Thoracic aorta (tissue), 2 donors: ENCODE results near the gene MAPK6. TPM values are rescaled to one million over a fixed set of nuclear protein-coding genes. Genes with fewer than 3 reads are reported as not detected.
"Not testable (repeated sequence)": the region's sequence is repeated elsewhere in the genome, so short reads cannot be mapped to it uniquely, and the experiment has no call there.

Experiments used
- ATAC-seq: fragments of 150-250 bp; one replicate; pipeline ENCODE4 v1.8.0; 2017; ENCODE audit warnings: low read depth; ENCODE audit not compliant: insufficient number of reproducible peaks, low FRiP score
- DNase-seq: peaks from one replicate; pipeline ENCODE4 v3.0.0-alpha.2; 2020; ENCODE audit warnings: low spot score
- H3K27ac ChIP-seq, 2 donors: fragments of 200-600 bp; sonication (generic); 1 replicate in 1 of 2; 2 replicates in 1 of 2; pipeline ENCODE4 v1.5.1; 2016; ENCODE audit warnings: mild to moderate bottlenecking in 2 of 2, moderate library complexity in 2 of 2
- H3K27me3 ChIP-seq: fragments of 200-600 bp; sonication (generic); replicated peaks from 2 replicates; pipeline ENCODE4 v1.6.0; 2016; ENCODE audit warnings: mild to moderate bottlenecking; ENCODE audit not compliant: insufficient read depth
- H3K36me3 ChIP-seq: fragments of 200-600 bp; sonication (generic); one replicate; pipeline ENCODE4 v1.5.1; 2016
- H3K4me1 ChIP-seq, 2 donors: fragments of 200-600 bp; sonication (generic); 1 replicate in 1 of 2; 2 replicates in 1 of 2; pipeline versions ENCODE4 v1.5.1 to v1.6.0; 2016; ENCODE audit warnings: low read depth in 2 of 2, mild to moderate bottlenecking in 1 of 2; ENCODE audit not compliant: control insufficient read depth in 1 of 2
- H3K4me3 ChIP-seq: fragments of 200-600 bp; sonication (generic); 2 replicates; pipeline ENCODE4 v1.5.1; 2016; ENCODE audit warnings: mild to moderate bottlenecking
- H3K9me3 ChIP-seq: fragments of 200-600 bp; sonication (generic); 2 replicates; pipeline ENCODE4 v1.5.1; 2016
- CTCF ChIP-seq: fragments of 200-600 bp; sonication (generic); IDR thresholded peaks from one replicate; pipeline ENCODE4 v1.5.1; 2019; ENCODE audit warnings: antibody characterized with exemption
- total RNA-seq, 2 donors: library from RNA; depleted of rRNA; stranded (reverse); fragments of >200 nt; gene quantifications; one replicate each; pipeline versions ENCODE4 v1.1.0 to v1.2.3, GENCODE V29; 2016

MAPK6 gene
- total RNA-seq, 2 donors from 2014 or later, result 11.2 to 24.8 TPM

- no peaks in the 10 kb centered on the region for H3K36me3 ChIP-seq
- no peaks in the 10 kb centered on the region for H3K27me3 ChIP-seq
- no peak for ATAC-seq
- H3K4me1 ChIP-seq, result peaks cover 13 to 29% of the 10 kb centered on the region in 2 donors
- H3K9me3 ChIP-seq, result no peaks in the 10 kb centered on the region
- no peak for DNase-seq
- H3K4me3 ChIP-seq, result no peak overlapping the region
- no peak for TF ChIP-seq CTCF
- no peak overlapping the region for H3K27ac ChIP-seq
These were observed 19.0 kb downstream of the MAPK6 start for GRCh38 chr15:52037889-52038505.

GRCh38 chr15:52039925-52040781, 21.1 kb downstream of the MAPK6 start:
- no peaks in the 10 kb centered on the region for H3K36me3 ChIP-seq
- H3K27ac ChIP-seq, result no peak overlapping the region
- DNase-seq (no peak), ATAC-seq (no peak)
- no peak overlapping the region for H3K4me3 ChIP-seq
- no peaks in the 10 kb centered on the region for H3K27me3 ChIP-seq
- peaks cover 13 to 29% of the 10 kb centered on the region in 2 donors for H3K4me1 ChIP-seq
- no peaks in the 10 kb centered on the region for H3K9me3 ChIP-seq
- no peak for TF ChIP-seq CTCF

GRCh38 chr15:52042051-52042851, 23.2 kb downstream of the MAPK6 start:
- no peaks in the 10 kb centered on the region for H3K27me3 ChIP-seq
- TF ChIP-seq CTCF, result no peak
- DNase-seq (no peak), ATAC-seq (no peak)
- no peak overlapping the region for H3K27ac ChIP-seq
- no peaks in the 10 kb centered on the region for H3K9me3 ChIP-seq
- H3K4me3 ChIP-seq, result no peak overlapping the region
- H3K36me3 ChIP-seq, result no peaks in the 10 kb centered on the region
- H3K4me1 ChIP-seq, result peaks cover 15 to 29% of the 10 kb centered on the region in 2 donors

GRCh38 chr15:52045795-52046298, 26.8 kb downstream of the MAPK6 start:
- ATAC-seq, H3K27ac ChIP-seq, H3K4me3 ChIP-seq, H3K36me3 ChIP-seq, H3K9me3 ChIP-seq, H3K27me3 ChIP-seq, H3K4me1 ChIP-seq, DNase-seq: not testable (repeated sequence)
- peak; percentile 9 for TF ChIP-seq CTCF

GRCh38 chr15:52046552-52046951, 27.5 kb downstream of the MAPK6 start:
- ATAC-seq, H3K27me3 ChIP-seq, H3K36me3 ChIP-seq, H3K27ac ChIP-seq, DNase-seq, H3K9me3 ChIP-seq, H3K4me3 ChIP-seq, H3K4me1 ChIP-seq: not testable (repeated sequence)
